Cardiac septum (tissue), 1 donor: Measurements from ENCODE around the gene DZIP3. TPM values are rescaled to one million over a fixed set of nuclear protein-coding genes. Genes with fewer than 3 reads are reported as not detected.
"Not testable (repeated sequence)": the region's sequence is repeated elsewhere in the genome, so short reads cannot be mapped to it uniquely, and the experiment has no call there.

Experiments used
- DNase-seq: peaks from one replicate; pipeline ENCODE4 v3.0.0-alpha.2; 2020; ENCODE audit warnings: low spot score
- intact Hi-C: fragments of 100-400 bp; cut with DNase I; formaldehyde crosslinking; loops from one replicate; pipeline ENCODE4 v1.14.0; 2022
- total RNA-seq: library from RNA; stranded (reverse); fragmentation: NEBNext Ultra II Directional; extraction: Animal tissue kit (Norgen Biotek cat#: 25700); gene quantifications from one replicate; pipeline ENCODE4 v1.2.1, GENCODE V29; 2021
- donor health status: DM: no; HTN: no; CAD: no.

Gene DZIP3
- total RNA-seq, 1 donor from 2014 or later, result 17.7 TPM

DNA sequence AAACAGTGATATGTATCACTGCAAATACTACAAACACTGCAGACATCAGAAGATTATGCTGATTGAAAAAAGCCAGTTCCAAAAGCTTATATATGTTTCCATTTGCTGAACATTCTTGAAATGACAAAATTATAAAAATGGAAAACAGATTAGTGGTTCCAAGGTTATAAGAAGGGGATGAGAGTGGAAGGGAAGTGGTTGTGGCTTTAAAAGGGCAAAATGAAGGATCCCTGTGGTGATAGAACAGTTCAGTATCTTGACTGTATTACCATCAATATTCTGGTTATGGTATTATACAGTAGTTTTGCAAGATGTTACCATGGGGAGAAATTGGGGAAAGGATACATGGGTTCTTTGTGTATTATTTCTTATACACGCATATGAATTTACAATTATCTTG is 77.8 kb downstream of the DZIP3 start:
- DNase-seq, result no peak
- intact Hi-C loops, result loop anchor here (10.0 kb wide), 1 partner anchor 417 kb away; no protein-coding TSS in a partner anchor

DNA sequence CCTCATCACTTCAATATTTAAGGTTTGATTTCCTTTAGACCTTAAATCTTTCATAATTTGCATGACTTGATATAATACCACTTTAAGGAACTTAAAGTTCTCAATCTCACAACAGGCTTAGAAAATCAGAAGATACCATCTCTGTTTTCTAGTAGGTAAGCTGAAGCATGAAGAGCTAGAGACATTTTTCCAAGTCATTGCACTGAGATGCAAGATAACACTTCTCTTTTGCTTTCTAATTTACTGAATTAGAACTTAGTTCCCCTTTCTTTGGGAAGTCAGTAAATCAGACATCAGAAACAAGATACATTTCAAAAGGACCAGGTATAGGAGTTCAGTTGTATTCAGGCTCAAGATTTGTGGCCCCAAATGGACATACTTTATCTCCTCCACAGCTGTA is 79.7 kb downstream of the DZIP3 start:
- intact Hi-C loops, result loop anchor here (10.0 kb wide), 1 partner anchor 416 kb away; no protein-coding TSS in a partner anchor
- DNase-seq, result no peak

DNA sequence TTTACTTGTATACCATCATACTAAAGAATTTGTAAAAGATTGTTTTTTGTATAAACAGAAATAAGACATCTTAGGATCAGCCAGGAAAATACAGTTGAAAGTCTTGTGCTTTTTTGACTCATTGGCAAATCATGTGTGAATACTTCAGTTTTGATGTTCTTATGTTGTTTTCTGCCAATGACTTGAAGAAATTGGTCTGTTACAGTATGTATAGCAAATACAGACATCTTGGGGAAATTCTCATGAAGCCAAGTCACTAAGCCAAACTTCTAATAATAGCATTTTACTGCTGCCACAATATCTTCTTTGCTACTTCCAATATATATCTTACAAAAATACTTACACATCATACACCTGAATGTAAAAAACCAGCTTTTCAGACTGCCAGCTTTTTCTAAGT is 83.2 kb downstream of the DZIP3 start:
- DNase-seq, result no peak
- intact Hi-C loops, result no loop called here

DNA sequence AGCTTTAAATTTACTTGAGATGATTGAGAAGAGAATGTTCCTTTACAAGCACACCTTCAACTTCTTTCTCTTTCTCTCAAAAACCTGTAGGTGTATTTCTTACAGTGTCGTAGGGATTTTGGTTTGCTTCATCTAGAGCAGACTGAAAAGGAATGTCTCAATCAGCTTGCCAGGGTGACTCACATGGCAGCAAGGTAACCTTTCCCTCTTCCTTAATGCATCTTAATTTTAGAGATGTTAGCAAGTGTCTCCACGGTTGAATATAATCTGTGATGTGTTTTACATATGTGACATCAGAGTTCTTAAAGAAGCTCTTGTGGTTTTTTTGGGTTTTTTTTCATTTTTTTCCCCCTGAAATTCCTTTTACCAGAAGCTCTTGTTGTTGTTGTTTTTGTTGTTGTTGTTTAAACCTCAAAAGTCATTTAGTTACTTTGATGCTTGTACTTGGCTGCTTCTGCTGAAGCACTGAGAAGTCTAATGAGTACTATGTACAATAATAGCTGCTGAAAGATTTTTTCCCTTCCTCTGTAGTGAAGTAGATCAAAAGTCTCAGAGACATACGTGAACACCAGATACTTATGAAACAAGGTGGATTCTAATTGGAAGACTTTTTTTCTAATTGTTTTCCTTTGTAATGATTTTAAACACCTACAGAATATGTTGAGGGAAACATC is 84.6 kb downstream of the DZIP3 start:
- DNase-seq, result no peak
- intact Hi-C loops, result no loop called here

DNA sequence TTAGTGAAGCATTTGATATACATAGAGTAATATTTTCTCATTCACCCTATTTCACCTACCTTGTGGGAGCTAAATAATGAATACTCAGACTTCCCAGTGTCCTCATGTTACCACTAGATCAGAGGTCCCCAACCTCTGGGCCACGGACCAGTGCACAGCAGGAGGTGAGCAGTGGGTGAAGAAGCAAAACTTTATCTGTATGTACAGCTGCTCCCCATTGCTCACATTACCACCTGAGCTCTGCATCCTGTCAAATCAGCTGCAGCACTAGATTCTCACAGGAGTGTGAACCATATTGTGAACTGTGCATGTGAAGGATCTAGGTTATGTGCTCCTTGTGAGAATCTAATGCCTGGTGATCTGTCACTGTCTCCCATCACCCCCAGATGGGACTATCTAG is 88.3 kb downstream of the DZIP3 start:
- intact Hi-C loops, result no loop called here

DNA sequence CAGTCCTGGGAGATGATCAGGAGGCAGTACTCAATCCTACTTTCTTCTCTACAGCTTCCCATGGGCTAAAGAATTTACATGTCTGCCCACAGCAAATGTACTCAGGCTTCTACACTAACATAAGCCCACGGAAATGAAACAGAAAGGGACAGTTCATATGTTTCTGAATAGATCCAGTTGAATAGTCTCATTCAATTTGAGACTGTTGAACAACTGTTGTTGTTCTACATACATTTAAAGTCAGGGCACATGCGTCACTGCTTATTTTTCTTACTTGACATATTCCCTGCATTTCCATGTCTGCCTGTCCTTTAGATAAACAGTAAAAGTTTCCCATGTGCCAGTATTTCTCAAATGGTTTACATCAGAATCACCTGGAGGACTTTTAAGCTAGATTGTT is 102.8 kb downstream of the DZIP3 start:
- DNase-seq, intact Hi-C loops: not testable (repeated sequence)

More for the DNA sequence above, 88.3 kb downstream of the DZIP3 start:
- no peak for DNase-seq

DNA sequence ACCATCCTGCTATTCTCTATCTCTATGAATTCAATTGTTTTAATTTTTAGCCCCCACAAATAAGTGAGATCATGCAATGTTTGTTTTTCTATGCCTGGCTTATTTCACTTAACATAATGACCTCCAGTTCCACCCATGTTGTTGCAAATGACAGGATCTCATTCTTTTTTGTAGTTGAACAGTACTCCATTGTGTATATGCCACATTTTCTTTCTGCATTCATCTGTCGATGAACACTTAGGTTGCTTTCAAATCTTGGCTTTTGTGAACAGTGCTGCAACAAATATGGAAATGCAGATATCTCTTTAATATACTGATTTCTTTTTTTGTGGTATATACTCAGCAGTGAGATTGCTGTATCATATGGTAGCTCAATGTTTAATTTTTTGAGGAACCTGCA is 108.9 kb downstream of the DZIP3 start:
- DNase-seq, result no peak
- intact Hi-C loops, result no loop called here

DNA sequence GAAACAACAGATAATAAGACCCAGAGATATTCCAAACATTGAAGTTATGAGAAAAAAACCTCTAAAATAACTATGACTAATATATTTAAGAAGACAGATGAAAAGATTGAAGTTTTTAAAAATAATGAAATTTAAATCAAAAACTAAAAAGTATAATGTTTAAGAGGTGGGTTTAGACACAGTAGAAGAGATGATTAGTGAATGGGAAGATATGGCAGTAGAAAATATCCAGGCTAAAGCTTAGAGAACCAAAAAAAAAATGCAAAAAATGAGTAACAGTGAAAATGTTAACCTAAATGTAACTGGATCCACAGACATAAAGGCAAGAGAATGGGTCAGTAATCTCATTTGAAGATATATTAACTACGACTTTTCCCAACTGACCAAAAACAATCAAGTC is 115.5 kb downstream of the DZIP3 start:
- intact Hi-C loops, result no loop called here
- DNase-seq, result no peak

DNA sequence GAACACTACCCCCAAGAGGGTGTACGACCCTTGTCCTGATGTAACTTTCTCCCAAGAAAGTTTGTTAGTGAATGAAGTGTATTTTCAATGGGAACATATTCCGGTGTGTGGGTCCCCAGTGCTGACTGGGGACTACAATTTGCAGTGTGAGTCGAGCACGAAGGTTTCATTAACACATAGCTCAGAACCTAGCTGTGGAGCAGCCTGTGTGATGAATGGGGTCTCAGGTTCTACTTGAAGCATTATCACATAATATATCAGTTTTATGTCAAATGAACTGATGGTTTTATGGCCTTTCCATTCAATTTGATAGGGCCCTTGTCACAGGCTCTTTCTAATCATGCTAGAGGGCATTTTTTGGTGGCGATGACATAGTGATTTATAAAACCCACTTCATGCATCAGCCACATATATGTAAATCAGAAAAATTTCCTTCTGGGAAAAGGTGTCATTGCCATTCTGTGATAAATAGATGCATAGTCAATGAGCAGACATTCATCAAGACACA is 123.5 kb downstream of the DZIP3 start:
- no peak for DNase-seq
- intact Hi-C loops, result no loop called here

DNA sequence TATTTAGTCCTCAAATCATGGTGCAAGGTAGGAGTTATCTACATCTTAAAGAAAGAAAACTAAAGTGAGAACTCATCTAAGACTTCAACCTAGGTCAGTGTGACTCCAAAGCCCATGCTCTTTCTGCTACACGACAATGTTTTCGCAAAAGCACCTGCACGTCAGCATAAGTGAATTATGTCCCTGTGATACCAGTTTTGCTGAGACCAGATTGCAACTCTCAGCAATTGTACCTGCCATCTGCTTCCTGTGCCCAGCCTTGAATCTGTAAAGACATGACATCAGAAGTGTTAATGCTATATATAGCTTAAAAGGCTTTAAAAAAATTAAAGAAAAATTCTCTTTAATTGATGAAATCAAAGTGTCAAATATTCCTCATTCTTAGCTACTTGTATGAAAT is 124.3 kb downstream of the DZIP3 start:
- DNase-seq, result no peak
- intact Hi-C loops, result no loop called here

DNA sequence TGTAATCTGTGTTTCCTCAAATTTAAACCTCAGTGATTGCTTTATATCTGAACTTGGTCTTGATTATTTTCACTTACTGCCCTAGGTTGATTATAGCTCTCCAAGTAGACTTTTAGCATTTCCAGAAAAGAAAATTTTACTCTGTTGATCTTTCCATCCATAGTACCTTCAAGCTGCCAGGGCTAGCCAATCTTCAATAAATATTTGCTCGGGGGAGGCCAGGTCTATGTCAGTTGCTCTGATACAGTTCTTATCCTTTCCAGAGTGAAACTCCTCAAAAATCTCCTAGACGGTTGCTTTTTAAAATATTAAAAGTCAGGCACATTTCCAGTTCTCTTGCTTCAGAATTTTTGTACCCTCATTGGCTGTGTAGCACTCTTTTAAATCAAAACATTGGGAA is 128.9 kb downstream of the DZIP3 start:
- intact Hi-C loops, result no loop called here
- no peak for DNase-seq

DNA sequence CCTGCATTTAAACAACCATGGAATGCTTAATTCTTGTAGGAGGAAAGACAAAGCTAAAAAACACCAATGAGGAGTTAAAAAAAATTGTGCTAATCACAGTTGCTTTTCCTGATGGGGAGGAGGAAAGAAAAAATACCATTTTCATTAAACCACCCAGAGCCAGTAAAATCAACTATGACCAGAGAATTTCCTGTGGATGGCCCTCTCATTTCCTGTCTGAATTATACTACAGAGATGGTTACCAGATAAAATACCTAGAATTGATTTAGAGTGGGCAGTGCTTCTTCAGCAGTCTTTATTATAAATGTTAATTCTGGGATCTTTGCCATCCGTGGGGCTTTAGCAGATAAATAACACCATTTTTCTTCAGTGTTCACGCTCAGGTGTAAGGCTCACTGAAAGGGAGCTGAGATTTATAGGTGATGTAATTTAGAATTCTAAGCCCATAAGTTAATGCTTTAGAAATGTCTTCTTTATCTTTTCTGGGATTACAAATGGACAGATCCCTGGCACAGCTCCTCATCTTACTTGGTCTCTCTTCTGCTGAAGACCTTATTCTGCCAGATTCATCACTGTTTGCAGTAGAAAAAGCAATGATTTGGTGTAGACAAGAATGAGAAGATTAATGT is 129.8 kb downstream of the DZIP3 start:
- DNase-seq, result no peak
- intact Hi-C loops, result no loop called here

DNA sequence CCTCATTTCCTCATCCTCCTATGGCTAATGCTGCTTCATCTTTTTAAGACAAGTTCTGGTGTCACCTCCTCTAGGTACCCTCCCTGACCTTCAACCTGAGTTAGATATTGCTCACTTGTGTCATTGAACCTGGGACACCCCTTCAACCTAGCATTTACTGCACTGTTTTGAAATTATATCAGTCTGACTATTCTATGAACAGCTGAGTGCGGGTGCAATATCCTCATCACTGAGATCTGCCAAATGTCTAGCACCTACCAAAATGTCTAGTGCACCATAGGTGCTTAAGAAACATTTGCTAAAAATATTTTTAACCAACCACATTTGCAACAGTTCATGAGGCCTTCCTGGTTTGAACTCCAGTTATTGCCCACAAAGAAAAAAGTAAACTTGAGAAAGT is 133.2 kb downstream of the DZIP3 start:
- DNase-seq, result no peak
- intact Hi-C loops, result no loop called here

DNA sequence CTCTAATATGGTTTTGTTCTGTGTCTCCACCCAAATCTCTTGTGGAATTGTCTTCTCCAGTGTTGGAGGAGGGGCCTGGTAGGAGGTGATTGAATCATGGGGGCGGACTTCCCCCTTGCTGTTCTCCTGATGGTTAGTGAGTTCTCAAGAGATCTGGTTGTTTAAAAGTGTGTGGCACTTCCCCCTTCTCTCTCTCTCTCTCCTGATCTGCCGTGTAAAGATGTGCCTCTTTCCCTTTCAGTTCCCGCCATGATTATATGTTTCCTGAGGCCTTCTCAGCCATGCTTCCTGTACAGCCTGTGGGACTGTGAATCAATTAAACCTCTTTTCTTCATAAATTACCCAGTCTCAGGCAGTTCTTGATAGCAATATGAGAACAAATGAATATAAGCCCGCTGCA is 134.6 kb downstream of the DZIP3 start:
- DNase-seq, result no peak
- intact Hi-C loops, result no loop called here

DNA sequence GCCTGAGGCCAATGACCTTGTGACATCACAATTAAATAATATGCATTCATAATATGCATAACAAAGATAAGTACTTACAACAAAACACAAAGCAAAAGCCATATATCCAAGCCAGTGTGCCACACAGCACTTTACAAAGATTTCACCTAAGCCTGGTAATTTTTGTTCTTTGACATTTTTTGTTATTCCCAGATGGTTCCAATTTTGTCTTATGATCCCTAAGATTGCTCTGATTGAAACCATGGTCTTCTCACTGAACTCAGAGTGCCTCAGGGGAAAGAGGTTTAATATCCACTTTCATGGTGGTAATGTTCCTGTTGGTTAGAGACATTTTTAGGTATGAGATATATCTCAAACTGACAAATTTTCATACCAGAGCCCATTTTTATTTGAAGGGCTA is 138.6 kb downstream of the DZIP3 start:
- no peak for DNase-seq
- intact Hi-C loops, result no loop called here

DNA sequence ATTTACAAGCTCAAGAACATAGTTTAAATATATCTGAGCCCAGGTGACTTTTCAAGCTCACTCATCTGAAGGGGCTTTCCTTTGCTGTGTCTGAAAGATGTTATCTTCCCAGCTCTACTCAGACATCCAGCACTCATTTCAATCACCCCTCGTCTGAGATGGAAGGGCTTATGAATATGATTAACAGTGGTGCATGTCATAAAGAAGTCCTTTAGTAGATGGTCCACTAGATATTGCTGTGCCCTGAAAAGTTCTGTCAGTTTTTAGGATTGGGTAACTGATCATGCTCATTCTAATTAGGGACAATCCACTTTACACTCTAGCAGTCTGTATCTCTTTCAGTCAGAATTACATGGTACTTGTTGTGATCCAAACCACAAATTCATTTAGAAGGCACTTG is 139.4 kb downstream of the DZIP3 start:
- intact Hi-C loops, result no loop called here
- DNase-seq, result no peak

DNA sequence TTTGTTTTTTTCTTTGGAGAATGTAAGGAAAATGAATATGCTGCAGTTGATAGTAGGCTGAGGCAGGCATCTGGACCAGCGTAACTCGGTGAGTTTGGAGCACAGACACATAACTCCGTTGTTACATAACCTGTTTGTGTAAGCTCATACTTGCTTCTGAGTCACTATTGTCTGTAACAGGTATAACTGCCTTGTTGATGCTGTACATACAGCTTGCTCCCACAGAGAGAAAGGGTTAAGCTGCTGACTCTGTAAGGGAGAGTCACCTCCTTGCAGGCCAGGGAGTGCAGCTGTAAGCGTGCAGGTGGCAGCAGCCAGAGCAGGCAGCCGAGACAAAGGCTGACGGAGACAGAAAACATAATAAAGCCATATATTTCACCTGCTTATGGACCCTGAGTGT is 147.3 kb downstream of the DZIP3 start:
- DNase-seq, result no peak
- intact Hi-C loops, result no loop called here

DNA sequence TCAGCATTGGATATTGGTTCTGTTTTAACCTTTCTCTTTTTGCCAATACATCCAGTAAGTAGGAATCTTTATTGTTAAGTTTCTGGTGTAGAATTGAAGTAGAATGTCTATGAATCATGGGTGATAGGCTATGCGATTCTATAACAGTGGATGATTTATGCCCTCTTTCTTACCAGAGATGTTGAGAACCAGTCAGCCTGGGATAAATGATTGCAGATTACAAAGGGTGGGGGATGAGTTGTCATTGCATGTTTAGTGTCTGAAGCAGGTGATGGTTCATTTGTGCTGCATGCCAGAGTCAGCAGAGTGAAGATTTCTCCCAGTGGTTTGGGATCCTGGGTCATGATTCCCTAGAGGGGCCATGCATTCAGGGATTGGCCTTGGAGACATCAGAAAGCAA is 153.4 kb downstream of the DZIP3 start:
- DNase-seq, result no peak
- intact Hi-C loops, result no loop called here
